HG02973 (cell line): ENCODE measurements around the gene RNF123.
A peak's percentile ranks its signal among the peaks of the same experiment; 100 is the strongest.
"Not testable (repeated sequence)": the region's sequence is repeated elsewhere in the genome, so short reads cannot be mapped to it uniquely, and the experiment has no call there.

Experiments
- ATAC-seq: cut with Tn5 transposase; IDR thresholded peaks from one replicate; pipeline ENCODE4 v1.9.1; 2021; ENCODE audit warnings: moderate library complexity; ENCODE audit not compliant: unreplicated experiment

The RNF123 gene

GRCh38 chr3:49675912-49676311 is 13.4 kb upstream of the RNF123 start:
- ATAC-seq: no peak

GRCh38 chr3:49680493-49681231 is 8.7 kb upstream of the RNF123 start:
- no peak for ATAC-seq

GRCh38 chr3:49681232-49681522 is 8.2 kb upstream of the RNF123 start:
- ATAC-seq: no peak

GRCh38 chr3:49681543-49681942 is 7.8 kb upstream of the RNF123 start:
- no peak for ATAC-seq

GRCh38 chr3:49683162-49683561 is 6.2 kb upstream of the RNF123 start:
- ATAC-seq: no peak

GRCh38 chr3:49684453-49684852 is 4.9 kb upstream of the RNF123 start:
- not testable (repeated sequence) for ATAC-seq

GRCh38 chr3:49685103-49685502 is 4.3 kb upstream of the RNF123 start:
- not testable (repeated sequence) for ATAC-seq

GRCh38 chr3:49685846-49686245 is 3.5 kb upstream of the RNF123 start:
- not testable (repeated sequence) for ATAC-seq

GRCh38 chr3:49686346-49686745 is 3.0 kb upstream of the RNF123 start:
- not testable (repeated sequence) for ATAC-seq

GRCh38 chr3:49686769-49687423 is 2.5 kb upstream of the RNF123 start:
- not testable (repeated sequence) for ATAC-seq

- not testable (repeated sequence) for ATAC-seq
These were observed 1.9 kb upstream of the RNF123 start for GRCh38 chr3:49687424-49687795.

- peak; percentile 8 for ATAC-seq
These were observed 865 bp upstream of the RNF123 start for GRCh38 chr3:49688338-49689045.

GRCh38 chr3:49689908-49690624 is 709 bp downstream of the RNF123 start:
- ATAC-seq: not testable (repeated sequence)

GRCh38 chr3:49690856-49691255 is 1.5 kb downstream of the RNF123 start:
- not testable (repeated sequence) for ATAC-seq

- not testable (repeated sequence) for ATAC-seq
These were observed 2.1 kb downstream of the RNF123 start for GRCh38 chr3:49691481-49691880.

- not testable (repeated sequence) for ATAC-seq
These were observed 5.2 kb downstream of the RNF123 start for GRCh38 chr3:49694409-49695070.

- not testable (repeated sequence) for ATAC-seq
These were observed 6.1 kb downstream of the RNF123 start for GRCh38 chr3:49695350-49696015.

GRCh38 chr3:49699281-49699979 is 10.1 kb downstream of the RNF123 start:
- no peak for ATAC-seq

GRCh38 chr3:49700014-49700413 is 10.7 kb downstream of the RNF123 start:
- no peak for ATAC-seq
